MCF 10A (cell line): Measurements from ENCODE around the gene WDR7. TPM values are rescaled to one million over a fixed set of nuclear protein-coding genes. Genes with fewer than 3 reads are reported as not detected.

ENCODE experiments used
- BruUV-seq: library from RNA; stranded (reverse); fragments of 400-500 nt; replicated peaks from 2 replicates; lab custom pipeline; 2021; lab: Mats Ljungman, UMichigan
- CTCF ChIA-PET: fragments of 300-600 bp; sonication (Branson Sonifier 250); formaldehyde crosslinking; extraction: SDS; loops from one replicate; lab custom pipeline; 2021; ENCODE audit warnings: antibody characterized with exemption, inconsistent platforms; lab: Yijun Ruan, JAX
- POLR2A ChIA-PET: fragments of 300-600, 350-650 bp; sonication (Branson Sonifier 250); formaldehyde crosslinking; extraction: SDS; loops from one replicate; lab custom pipeline; 2020; ENCODE audit warnings: antibody characterized with exemption, inconsistent platforms; lab: Yijun Ruan, JAX
- DNase-seq: peaks from one replicate; pipeline ENCODE4 v3.0.0-alpha.2; 2018; ENCODE audit not compliant: unreplicated experiment
- H3K27ac Mint-ChIP-seq: one replicate; pipeline ENCODE4 v1.8.0; 2022; ENCODE audit warnings: mild to moderate bottlenecking, low read depth, mixed read lengths; ENCODE audit not compliant: unreplicated experiment
- H3K27me3 Mint-ChIP-seq: one replicate; pipeline ENCODE4 v1.8.0; 2022; ENCODE audit warnings: mixed read lengths; ENCODE audit not compliant: insufficient read depth, unreplicated experiment
- H3K36me3 Mint-ChIP-seq: one replicate; pipeline ENCODE4 v1.8.0; 2022; ENCODE audit warnings: mild to moderate bottlenecking, moderate library complexity, mixed read lengths; ENCODE audit not compliant: insufficient read depth, unreplicated experiment
- H3K4me1 Mint-ChIP-seq: one replicate; pipeline ENCODE4 v1.8.0; 2022; ENCODE audit warnings: mixed read lengths; ENCODE audit not compliant: insufficient read depth, unreplicated experiment
- H3K4me3 Mint-ChIP-seq: one replicate; pipeline ENCODE4 v1.8.0; 2022; ENCODE audit warnings: mild to moderate bottlenecking, moderate library complexity, mixed read lengths; ENCODE audit not compliant: unreplicated experiment
- H3K9me3 Mint-ChIP-seq: one replicate; pipeline ENCODE4 v1.8.0; 2022; ENCODE audit warnings: mixed read lengths; ENCODE audit not compliant: unreplicated experiment
- intact Hi-C: fragments of 100-400 bp; cut with micrococcal nuclease; formaldehyde crosslinking; loops from 2 replicates; pipeline ENCODE4 v1.14.1; 2022
- total RNA-seq: library from RNA; stranded (reverse); gene quantifications from 2 replicates; pipeline ENCODE4 v1.2.3, GENCODE V29; 2022
- TF ChIP-seq, protein P1 (sequence below): fragments of 200-600 bp; IDR thresholded peaks from one replicate; pipeline ENCODE4 v1.8.0; 2022; ENCODE audit warnings: antibody characterized with exemption, mild to moderate bottlenecking; ENCODE audit not compliant: unreplicated experiment

The WDR7 gene
- total RNA-seq, 1 experiment from 2014 or later = 12.6 TPM

DNA sequence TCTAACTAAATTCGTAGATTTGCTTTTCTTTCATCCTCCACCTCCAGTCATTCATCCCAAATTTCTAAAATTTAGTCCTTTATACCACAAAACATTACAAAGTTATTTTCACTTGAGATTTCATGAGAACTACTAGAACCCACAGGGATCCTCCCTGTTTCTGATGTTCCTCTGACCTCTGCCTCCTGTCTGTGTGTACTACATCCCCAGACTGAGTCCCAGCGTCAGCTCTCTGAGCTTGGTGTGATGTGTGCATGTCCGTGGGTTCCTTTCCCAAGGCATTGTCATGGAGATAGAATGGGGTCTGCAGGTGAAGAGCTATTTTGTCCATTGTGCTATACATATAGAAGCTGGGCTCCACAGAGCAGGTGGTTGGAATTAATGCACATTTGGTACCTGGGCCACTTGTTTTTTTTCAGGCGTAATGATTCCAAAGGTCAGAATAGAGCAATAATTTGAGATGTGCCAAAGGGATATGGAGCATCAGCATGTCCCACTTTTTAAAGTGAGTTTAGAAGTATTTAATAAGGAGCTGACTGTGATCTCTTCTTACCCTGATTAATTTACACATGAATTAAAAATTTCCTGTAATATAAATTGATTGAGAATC is 344.5 kb downstream of the WDR7 start:
- CTCF ChIA-PET = interaction anchor here (0.6 kb wide), 1 partner anchor 1761 kb away, joined by 3 read pairs; no protein-coding TSS in a partner anchor
- Mint-ChIP-seq H3K27me3 (no peaks in the 10 kb centered on the region), H3K27ac (no peak overlapping the region), H3K4me1 (peaks cover 6% of the 10 kb centered on the region), H3K4me3 (no peak overlapping the region), H3K36me3 (no peaks in the 10 kb centered on the region), H3K9me3 (no peaks in the 10 kb centered on the region)
- POLR2A ChIA-PET = no interaction called here
- no peak for DNase-seq
- no TSS peak for BruUV-seq
- intact Hi-C loops = no loop called here
- TF ChIP-seq, protein P1, sequence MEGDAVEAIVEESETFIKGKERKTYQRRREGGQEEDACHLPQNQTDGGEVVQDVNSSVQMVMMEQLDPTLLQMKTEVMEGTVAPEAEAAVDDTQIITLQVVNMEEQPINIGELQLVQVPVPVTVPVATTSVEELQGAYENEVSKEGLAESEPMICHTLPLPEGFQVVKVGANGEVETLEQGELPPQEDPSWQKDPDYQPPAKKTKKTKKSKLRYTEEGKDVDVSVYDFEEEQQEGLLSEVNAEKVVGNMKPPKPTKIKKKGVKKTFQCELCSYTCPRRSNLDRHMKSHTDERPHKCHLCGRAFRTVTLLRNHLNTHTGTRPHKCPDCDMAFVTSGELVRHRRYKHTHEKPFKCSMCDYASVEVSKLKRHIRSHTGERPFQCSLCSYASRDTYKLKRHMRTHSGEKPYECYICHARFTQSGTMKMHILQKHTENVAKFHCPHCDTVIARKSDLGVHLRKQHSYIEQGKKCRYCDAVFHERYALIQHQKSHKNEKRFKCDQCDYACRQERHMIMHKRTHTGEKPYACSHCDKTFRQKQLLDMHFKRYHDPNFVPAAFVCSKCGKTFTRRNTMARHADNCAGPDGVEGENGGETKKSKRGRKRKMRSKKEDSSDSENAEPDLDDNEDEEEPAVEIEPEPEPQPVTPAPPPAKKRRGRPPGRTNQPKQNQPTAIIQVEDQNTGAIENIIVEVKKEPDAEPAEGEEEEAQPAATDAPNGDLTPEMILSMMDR = no peak

DNA sequence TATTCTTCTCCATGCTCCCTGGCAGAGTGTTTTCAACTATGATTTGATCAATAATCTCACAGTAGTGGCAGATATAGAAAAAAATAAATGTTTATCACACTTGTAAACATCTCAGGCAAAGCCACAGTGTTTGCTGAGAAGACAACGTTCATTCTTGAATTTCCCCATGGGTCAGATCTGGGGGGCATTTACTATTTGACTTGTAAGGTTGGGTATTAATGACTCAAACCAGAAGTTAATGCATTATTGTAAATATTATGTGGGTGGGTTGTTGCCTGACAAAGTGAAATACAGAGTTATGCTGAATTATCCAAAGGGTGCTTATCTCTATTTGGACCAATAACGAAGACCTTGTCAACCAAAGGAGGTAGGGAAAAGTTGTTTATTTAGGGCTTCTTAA is 346.0 kb downstream of the WDR7 start:
- CTCF ChIA-PET = no interaction called here
- POLR2A ChIA-PET = interaction anchor here (1.0 kb wide), 1 partner anchor 12 kb away, joined by 4 read pairs; no protein-coding TSS in a partner anchor
- intact Hi-C loops = no loop called here

DNA sequence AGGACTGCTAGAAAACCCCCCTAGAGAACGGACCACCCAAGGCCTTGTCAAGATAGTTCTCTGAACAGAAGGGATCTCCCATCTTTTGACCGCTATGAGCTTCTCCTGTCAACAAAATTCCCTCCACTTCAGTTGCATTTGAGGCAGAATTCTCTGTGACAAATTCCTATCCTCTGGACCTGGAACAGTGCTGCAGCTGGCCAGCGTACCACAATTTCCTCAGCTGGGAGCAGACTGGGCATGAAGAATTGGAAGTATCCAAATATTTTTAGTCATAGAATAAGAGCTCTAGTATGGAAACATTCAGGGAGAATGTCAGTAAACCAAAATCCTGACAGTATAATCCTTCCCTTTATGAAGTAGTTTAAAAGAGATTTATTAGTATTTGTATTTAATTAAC is 348.7 kb downstream of the WDR7 start:
- H3K4me3 Mint-ChIP-seq = no peak overlapping the region
- TF ChIP-seq, protein P1 = no peak
- intact Hi-C loops = loop anchor here (10.0 kb wide), 1 partner anchor 125 kb away; no protein-coding TSS in a partner anchor
- CTCF ChIA-PET = interaction anchor here (1.4 kb wide), 1 partner anchor 132 kb away, joined by 4 read pairs; no protein-coding TSS in a partner anchor
- no peak overlapping the region for H3K27ac Mint-ChIP-seq
- H3K9me3 Mint-ChIP-seq = no peaks in the 10 kb centered on the region
- no peaks in the 10 kb centered on the region for H3K4me1 Mint-ChIP-seq
- H3K27me3 Mint-ChIP-seq = no peaks in the 10 kb centered on the region
- H3K36me3 Mint-ChIP-seq = no peaks in the 10 kb centered on the region
- DNase-seq = no peak
- no TSS peak for BruUV-seq
- POLR2A ChIA-PET = no interaction called here

More for the DNA sequence above, 346.0 kb downstream of the WDR7 start:
- TF ChIP-seq, protein P1 = no peak
- no peak overlapping the region for H3K27ac Mint-ChIP-seq
- no peaks in the 10 kb centered on the region for H3K9me3 Mint-ChIP-seq
- no TSS peak for BruUV-seq
- H3K27me3 Mint-ChIP-seq = no peaks in the 10 kb centered on the region
- DNase-seq = no peak
- H3K4me3 Mint-ChIP-seq = no peak overlapping the region
- H3K36me3 Mint-ChIP-seq = no peaks in the 10 kb centered on the region
- peaks cover 6% of the 10 kb centered on the region for H3K4me1 Mint-ChIP-seq

DNA sequence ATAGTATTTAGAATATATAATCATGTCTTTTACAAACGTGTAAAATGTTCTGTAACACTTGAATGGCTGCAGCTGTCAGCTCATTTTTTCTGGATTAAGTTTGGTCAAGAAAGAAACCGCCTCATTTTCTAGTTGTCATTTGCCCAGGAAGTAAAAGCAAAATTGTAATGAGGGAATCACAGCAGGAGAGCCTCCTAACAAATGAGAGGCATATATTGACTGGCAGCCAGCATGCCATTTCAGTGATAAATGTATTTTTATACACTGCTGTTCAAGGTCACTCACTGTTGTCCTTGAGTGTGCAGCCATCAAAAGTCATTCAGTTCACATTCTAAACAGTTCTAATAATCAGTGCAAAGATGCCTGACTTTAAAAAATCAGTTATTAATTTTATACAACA is 351.5 kb downstream of the WDR7 start:
- Mint-ChIP-seq H3K4me3 (no peak overlapping the region), H3K27ac (no peak overlapping the region), H3K4me1 (no peaks in the 10 kb centered on the region), H3K36me3 (no peaks in the 10 kb centered on the region), H3K9me3 (no peaks in the 10 kb centered on the region), H3K27me3 (no peaks in the 10 kb centered on the region)
- DNase-seq = no peak
- intact Hi-C loops = loop anchor here (10.0 kb wide), 1 partner anchor 128 kb away; no protein-coding TSS in a partner anchor
- BruUV-seq = no TSS peak
- TF ChIP-seq, protein P1 = no peak
- ChIA-PET POLR2A (interaction anchor here (0.9 to 1.8 kb wide), 2 partner anchors 10 to 16 kb away, joined by 3 to 9 read pairs; no protein-coding TSS in a partner anchor), CTCF (interaction anchor here (0.6 kb wide), 1 partner anchor 10 kb away, joined by 3 read pairs; no protein-coding TSS in a partner anchor)
